HL-60 (cell line): ENCODE data around the gene RPL26.
"Not testable (repeated sequence)": the region's sequence is repeated elsewhere in the genome, so short reads cannot be mapped to it uniquely, and the experiment has no call there.

Experiments used
- GABPA ChIP-seq: IDR thresholded peaks from 2 replicates; pipeline ENCODE4 v1.6.1; 2012; ENCODE audit warnings: low read depth
- POLR2AphosphoS5 ChIP-seq: IDR thresholded peaks from 2 replicates; pipeline ENCODE4 v1.6.1; 2012; ENCODE audit warnings: low read depth
- SPI1 ChIP-seq: IDR thresholded peaks from 2 replicates; pipeline ENCODE4 v1.6.1; 2012; ENCODE audit warnings: low read depth, mild to moderate bottlenecking, borderline replicate concordance
- TF ChIP-seq, protein P1 (sequence below): IDR thresholded peaks from one replicate; pipeline ENCODE4 v1.5.1; 2011; ENCODE audit warnings: low read length, control low read depth, inconsistent platforms; ENCODE audit not compliant: insufficient read depth
- TF ChIP-seq, protein P2 (sequence below): IDR thresholded peaks from 2 replicates; pipeline ENCODE4 v1.6.1; 2012; ENCODE audit warnings: low read depth; ENCODE audit not compliant: insufficient replicate concordance

DNA sequence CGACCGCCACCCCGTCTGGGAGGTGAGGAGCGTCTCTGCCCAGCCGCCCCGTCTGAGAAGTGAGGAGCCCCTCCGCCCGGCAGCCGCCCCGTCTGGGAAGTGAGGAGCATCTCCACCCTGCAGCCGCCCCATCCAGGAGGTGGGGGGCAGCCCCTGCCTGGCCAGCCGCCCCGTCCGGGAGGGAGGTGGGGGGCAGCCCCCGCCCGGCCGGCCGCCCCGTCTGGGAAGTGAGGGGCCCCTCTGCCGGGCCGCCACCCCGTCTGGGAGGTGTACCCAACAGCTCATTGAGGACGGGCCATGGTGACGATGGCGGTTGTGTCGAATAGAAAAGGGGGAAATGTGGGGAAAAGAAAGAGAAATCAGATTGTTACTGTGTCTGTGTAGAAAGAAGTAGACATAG is 9.1 kb downstream of the RPL26 start:
- TF ChIP-seq, protein P1, sequence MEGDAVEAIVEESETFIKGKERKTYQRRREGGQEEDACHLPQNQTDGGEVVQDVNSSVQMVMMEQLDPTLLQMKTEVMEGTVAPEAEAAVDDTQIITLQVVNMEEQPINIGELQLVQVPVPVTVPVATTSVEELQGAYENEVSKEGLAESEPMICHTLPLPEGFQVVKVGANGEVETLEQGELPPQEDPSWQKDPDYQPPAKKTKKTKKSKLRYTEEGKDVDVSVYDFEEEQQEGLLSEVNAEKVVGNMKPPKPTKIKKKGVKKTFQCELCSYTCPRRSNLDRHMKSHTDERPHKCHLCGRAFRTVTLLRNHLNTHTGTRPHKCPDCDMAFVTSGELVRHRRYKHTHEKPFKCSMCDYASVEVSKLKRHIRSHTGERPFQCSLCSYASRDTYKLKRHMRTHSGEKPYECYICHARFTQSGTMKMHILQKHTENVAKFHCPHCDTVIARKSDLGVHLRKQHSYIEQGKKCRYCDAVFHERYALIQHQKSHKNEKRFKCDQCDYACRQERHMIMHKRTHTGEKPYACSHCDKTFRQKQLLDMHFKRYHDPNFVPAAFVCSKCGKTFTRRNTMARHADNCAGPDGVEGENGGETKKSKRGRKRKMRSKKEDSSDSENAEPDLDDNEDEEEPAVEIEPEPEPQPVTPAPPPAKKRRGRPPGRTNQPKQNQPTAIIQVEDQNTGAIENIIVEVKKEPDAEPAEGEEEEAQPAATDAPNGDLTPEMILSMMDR: not testable (repeated sequence)
- not testable (repeated sequence) for TF ChIP-seq POLR2AphosphoS5, GABPA, SPI1
- TF ChIP-seq, protein P2, sequence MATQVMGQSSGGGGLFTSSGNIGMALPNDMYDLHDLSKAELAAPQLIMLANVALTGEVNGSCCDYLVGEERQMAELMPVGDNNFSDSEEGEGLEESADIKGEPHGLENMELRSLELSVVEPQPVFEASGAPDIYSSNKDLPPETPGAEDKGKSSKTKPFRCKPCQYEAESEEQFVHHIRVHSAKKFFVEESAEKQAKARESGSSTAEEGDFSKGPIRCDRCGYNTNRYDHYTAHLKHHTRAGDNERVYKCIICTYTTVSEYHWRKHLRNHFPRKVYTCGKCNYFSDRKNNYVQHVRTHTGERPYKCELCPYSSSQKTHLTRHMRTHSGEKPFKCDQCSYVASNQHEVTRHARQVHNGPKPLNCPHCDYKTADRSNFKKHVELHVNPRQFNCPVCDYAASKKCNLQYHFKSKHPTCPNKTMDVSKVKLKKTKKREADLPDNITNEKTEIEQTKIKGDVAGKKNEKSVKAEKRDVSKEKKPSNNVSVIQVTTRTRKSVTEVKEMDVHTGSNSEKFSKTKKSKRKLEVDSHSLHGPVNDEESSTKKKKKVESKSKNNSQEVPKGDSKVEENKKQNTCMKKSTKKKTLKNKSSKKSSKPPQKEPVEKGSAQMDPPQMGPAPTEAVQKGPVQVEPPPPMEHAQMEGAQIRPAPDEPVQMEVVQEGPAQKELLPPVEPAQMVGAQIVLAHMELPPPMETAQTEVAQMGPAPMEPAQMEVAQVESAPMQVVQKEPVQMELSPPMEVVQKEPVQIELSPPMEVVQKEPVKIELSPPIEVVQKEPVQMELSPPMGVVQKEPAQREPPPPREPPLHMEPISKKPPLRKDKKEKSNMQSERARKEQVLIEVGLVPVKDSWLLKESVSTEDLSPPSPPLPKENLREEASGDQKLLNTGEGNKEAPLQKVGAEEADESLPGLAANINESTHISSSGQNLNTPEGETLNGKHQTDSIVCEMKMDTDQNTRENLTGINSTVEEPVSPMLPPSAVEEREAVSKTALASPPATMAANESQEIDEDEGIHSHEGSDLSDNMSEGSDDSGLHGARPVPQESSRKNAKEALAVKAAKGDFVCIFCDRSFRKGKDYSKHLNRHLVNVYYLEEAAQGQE: not testable (repeated sequence)
